ENCODE results near the gene NF1. TPM values are rescaled to one million over a fixed set of nuclear protein-coding genes. Genes with fewer than 3 reads are reported as not detected.

NF1 gene
- total RNA-seq, 1 experiment from 2014 or later = 11.6 TPM

- Histone ChIP-seq H3K36me3 (replicated peaks; ENCODE audit: control insufficient read depth, insufficient read depth, low read length) (no peaks in the 10 kb centered on the region; the same call in none of the 2 replicates), H3K27me3 (ENCODE audit: control insufficient read depth, insufficient read depth, low read length) (no peaks in the 10 kb centered on the region), H3K4me3 (ENCODE audit: insufficient read depth, low read depth, low read length) (no peak overlapping the region)
- DNase-seq = no peak
Measured at GRCh38 chr17:31225831-31226230, 131.1 kb downstream of the NF1 start.

DNA sequence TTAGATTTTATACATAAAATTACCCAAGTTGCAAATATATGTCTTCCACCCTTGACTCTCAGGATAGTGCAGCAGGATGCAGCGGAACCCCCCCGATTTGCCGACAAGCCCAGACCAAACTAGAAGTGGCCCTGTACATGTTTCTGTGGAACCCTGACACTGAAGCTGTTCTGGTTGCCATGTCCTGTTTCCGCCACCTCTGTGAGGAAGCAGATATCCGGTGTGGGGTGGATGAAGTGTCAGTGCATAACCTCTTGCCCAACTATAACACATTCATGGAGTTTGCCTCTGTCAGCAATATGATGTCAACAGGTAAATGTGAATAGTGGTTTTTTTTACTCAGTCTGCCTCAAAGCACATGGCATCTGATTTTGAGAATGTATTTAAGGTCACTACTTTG lies 131.6 kb downstream of the NF1 start:
- H3K27me3 ChIP-seq (ENCODE audit: control insufficient read depth, insufficient read depth, low read length) = no peaks in the 10 kb centered on the region
- DNase-seq = no peak
- H3K36me3 ChIP-seq (replicated peaks; ENCODE audit: control insufficient read depth, insufficient read depth, low read length) = no peaks in the 10 kb centered on the region; the same call in none of the 2 replicates
- no peak overlapping the region for H3K4me3 ChIP-seq (ENCODE audit: insufficient read depth, low read depth, low read length)

- DNase-seq = no peak
- Histone ChIP-seq H3K4me3 (ENCODE audit: insufficient read depth, low read depth, low read length) (no peak overlapping the region), H3K36me3 (replicated peaks; ENCODE audit: control insufficient read depth, insufficient read depth, low read length) (peaks cover under 1% of the 10 kb centered on the region), H3K27me3 (ENCODE audit: control insufficient read depth, insufficient read depth, low read length) (no peaks in the 10 kb centered on the region)
Measured at GRCh38 chr17:31226950-31227349, 132.2 kb downstream of the NF1 start.

DNA sequence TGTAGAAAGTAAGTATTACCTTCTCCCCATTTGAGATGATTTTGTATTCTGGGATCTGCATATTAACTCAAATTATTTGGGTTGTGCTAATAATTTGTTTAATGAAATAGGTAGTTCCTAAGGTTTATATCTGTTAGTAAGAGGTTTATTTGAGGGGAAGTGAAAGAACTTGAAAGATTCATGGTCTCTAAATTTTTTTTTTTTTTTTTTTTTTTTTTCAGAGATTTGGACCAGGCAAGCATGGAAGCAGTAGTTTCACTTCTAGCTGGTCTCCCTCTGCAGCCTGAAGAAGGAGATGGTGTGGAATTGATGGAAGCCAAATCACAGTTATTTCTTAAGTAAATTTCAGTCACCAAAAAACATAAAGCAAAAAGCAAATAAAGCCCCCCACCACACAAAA lies 137.1 kb downstream of the NF1 start:
- no peak for DNase-seq
- H3K27me3 ChIP-seq (ENCODE audit: control insufficient read depth, insufficient read depth, low read length) = no peaks in the 10 kb centered on the region
- peaks cover 9% of the 10 kb centered on the region for H3K36me3 ChIP-seq (replicated peaks; ENCODE audit: control insufficient read depth, insufficient read depth, low read length)
- no peak overlapping the region for H3K4me3 ChIP-seq (ENCODE audit: insufficient read depth, low read depth, low read length)

DNA sequence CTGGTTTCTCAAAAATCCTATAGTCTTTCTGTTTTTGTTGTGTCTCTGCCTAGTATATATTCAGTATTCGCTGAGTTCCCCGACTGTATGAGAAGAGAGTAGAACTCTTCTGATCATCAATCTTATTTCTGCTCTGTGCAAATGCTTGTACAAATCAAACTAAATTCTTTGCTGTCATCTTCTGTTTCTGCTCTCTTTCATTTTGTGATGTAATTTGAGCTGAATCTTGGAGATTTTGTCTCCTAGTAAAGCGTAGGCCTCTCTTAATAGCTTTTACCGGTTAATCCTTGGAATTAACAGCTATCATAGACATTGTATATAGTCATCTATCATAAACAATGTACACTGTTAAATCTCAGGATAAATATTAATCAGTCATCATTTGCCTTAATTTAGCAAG lies 140.3 kb downstream of the NF1 start:
- no peak overlapping the region for H3K4me3 ChIP-seq (ENCODE audit: insufficient read depth, low read depth, low read length)
- DNase-seq = no peak
- no peaks in the 10 kb centered on the region for H3K27me3 ChIP-seq (ENCODE audit: control insufficient read depth, insufficient read depth, low read length)
- peaks cover 9% of the 10 kb centered on the region for H3K36me3 ChIP-seq (replicated peaks; ENCODE audit: control insufficient read depth, insufficient read depth, low read length)

- Histone ChIP-seq H3K4me3 (ENCODE audit: insufficient read depth, low read depth, low read length) (no peak overlapping the region), H3K36me3 (replicated peaks; ENCODE audit: control insufficient read depth, insufficient read depth, low read length) (peaks cover 9% of the 10 kb centered on the region), H3K27me3 (ENCODE audit: control insufficient read depth, insufficient read depth, low read length) (no peaks in the 10 kb centered on the region)
- DNase-seq = no peak
Measured at GRCh38 chr17:31236137-31236536, 141.4 kb downstream of the NF1 start.

GRCh38 chr17:31236712-31237111 lies 141.9 kb downstream of the NF1 start:
- H3K36me3 ChIP-seq (replicated peaks; ENCODE audit: control insufficient read depth, insufficient read depth, low read length) = peaks cover 9% of the 10 kb centered on the region
- H3K27me3 ChIP-seq (ENCODE audit: control insufficient read depth, insufficient read depth, low read length) = no peaks in the 10 kb centered on the region
- H3K4me3 ChIP-seq (ENCODE audit: insufficient read depth, low read depth, low read length) = no peak overlapping the region
- no peak for DNase-seq

GRCh38 chr17:31241116-31241515 lies 146.3 kb downstream of the NF1 start:
- Histone ChIP-seq H3K27me3 (ENCODE audit: control insufficient read depth, insufficient read depth, low read length) (no peaks in the 10 kb centered on the region), H3K36me3 (replicated peaks; ENCODE audit: control insufficient read depth, insufficient read depth, low read length) (peaks cover 2% of the 10 kb centered on the region), H3K4me3 (ENCODE audit: insufficient read depth, low read depth, low read length) (no peak overlapping the region)

GRCh38 chr17:31248986-31249834 lies 154.4 kb downstream of the NF1 start:
- no peaks in the 10 kb centered on the region for H3K27me3 ChIP-seq (ENCODE audit: control insufficient read depth, insufficient read depth, low read length)
- no peaks in the 10 kb centered on the region; the same call in 1 of the 2 replicates for H3K36me3 ChIP-seq (replicated peaks; ENCODE audit: control insufficient read depth, insufficient read depth, low read length)
- no peak overlapping the region for H3K4me3 ChIP-seq (ENCODE audit: insufficient read depth, low read depth, low read length)
- DNase-seq = no peak

More at GRCh38 chr17:31241116-31241515, 146.3 kb downstream of the NF1 start:
- DNase-seq = no peak

GRCh38 chr17:31249835-31250141 lies 155.0 kb downstream of the NF1 start:
- DNase-seq = no peak
- no peaks in the 10 kb centered on the region; the same call in 1 of the 2 replicates for H3K36me3 ChIP-seq (replicated peaks; ENCODE audit: control insufficient read depth, insufficient read depth, low read length)
- no peak overlapping the region for H3K4me3 ChIP-seq (ENCODE audit: insufficient read depth, low read depth, low read length)
- H3K27me3 ChIP-seq (ENCODE audit: control insufficient read depth, insufficient read depth, low read length) = no peaks in the 10 kb centered on the region

GRCh38 chr17:31250229-31250628 lies 155.5 kb downstream of the NF1 start:
- Histone ChIP-seq H3K36me3 (replicated peaks; ENCODE audit: control insufficient read depth, insufficient read depth, low read length) (no peaks in the 10 kb centered on the region; the same call in 1 of the 2 replicates), H3K4me3 (ENCODE audit: insufficient read depth, low read depth, low read length) (no peak overlapping the region), H3K27me3 (ENCODE audit: control insufficient read depth, insufficient read depth, low read length) (no peaks in the 10 kb centered on the region)
- no peak for DNase-seq

DNA sequence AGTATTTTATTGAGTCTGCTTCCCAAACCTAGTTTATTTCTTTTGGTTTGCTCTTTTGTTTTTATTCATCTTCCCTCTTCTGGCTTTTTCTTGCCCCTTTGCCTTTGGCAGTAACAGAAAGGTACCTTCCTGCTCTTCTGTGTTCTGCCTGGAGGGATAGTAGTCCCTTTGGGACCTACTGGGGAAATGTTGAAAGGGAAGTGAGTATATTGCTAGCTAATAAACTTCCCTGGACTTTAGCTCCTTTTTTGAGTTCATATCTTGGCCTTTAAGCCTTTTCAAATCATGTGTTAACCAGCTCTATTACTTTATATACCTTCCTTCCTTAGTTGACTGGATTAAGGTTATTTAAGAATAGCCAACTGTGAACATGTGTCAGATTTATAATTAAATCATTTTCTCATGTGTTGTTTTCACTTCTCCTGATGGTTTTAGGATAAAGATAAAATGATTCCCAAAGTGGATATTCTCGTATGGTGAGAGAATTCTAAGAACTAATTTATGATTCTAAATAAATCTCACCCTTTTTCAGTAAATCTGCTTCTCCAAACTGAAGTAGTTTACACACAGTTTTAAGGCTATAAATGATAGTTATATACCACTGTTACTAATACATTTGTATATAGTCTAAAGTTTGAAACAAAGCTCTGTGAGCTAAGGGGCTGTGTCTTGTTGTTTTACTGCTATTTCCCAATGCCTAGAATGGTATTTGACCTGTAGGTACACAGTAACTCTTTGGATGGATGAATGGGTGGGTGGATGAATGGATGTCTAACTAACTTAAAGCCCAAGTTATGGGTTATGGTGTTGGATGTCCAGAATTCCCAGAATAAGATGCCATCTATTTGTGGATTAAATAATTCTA lies 156.6 kb downstream of the NF1 start:
- H3K27me3 ChIP-seq (ENCODE audit: control insufficient read depth, insufficient read depth, low read length) = no peaks in the 10 kb centered on the region
- H3K4me3 ChIP-seq (ENCODE audit: insufficient read depth, low read depth, low read length) = no peak overlapping the region
- no peaks in the 10 kb centered on the region for H3K36me3 ChIP-seq (replicated peaks; ENCODE audit: control insufficient read depth, insufficient read depth, low read length)
- DNase-seq = no peak

- no peak overlapping the region for H3K4me3 ChIP-seq (ENCODE audit: insufficient read depth, low read depth, low read length)
- H3K36me3 ChIP-seq (replicated peaks; ENCODE audit: control insufficient read depth, insufficient read depth, low read length) = no peaks in the 10 kb centered on the region
- DNase-seq = no peak
- no peaks in the 10 kb centered on the region for H3K27me3 ChIP-seq (ENCODE audit: control insufficient read depth, insufficient read depth, low read length)
Measured at GRCh38 chr17:31251970-31252328, 157.2 kb downstream of the NF1 start.

- H3K4me3 ChIP-seq (ENCODE audit: insufficient read depth, low read depth, low read length) = no peak overlapping the region
- no peak for DNase-seq
- no peaks in the 10 kb centered on the region for H3K27me3 ChIP-seq (ENCODE audit: control insufficient read depth, insufficient read depth, low read length)
- H3K36me3 ChIP-seq (replicated peaks; ENCODE audit: control insufficient read depth, insufficient read depth, low read length) = no peaks in the 10 kb centered on the region
Measured at GRCh38 chr17:31252741-31253140, 158.0 kb downstream of the NF1 start.

GRCh38 chr17:31254654-31255053 lies 159.9 kb downstream of the NF1 start:
- H3K4me3 ChIP-seq (ENCODE audit: insufficient read depth, low read depth, low read length) = no peak overlapping the region
- no peaks in the 10 kb centered on the region for H3K27me3 ChIP-seq (ENCODE audit: control insufficient read depth, insufficient read depth, low read length)
- H3K36me3 ChIP-seq (replicated peaks; ENCODE audit: control insufficient read depth, insufficient read depth, low read length) = no peaks in the 10 kb centered on the region
- no peak for DNase-seq
